ENCODE results near the gene TMEM92.

- TF ChIP-seq CTCF (conservative IDR thresholded peaks at IDR 0.05; ENCODE audit: low read length) (no peak), EZH2phosphoT487 (IDR thresholded peaks at IDR 0.05; ENCODE audit: borderline replicate concordance) (no peak)
Measured at GRCh38 chr17:50265212-50265611, 9.1 kb upstream of the TMEM92 start.

Measured in Loucy (cell line).